Activated CD8-positive, alpha-beta memory T cell treated with anti-CD3 and anti-CD28 coated beads for 48 hours (primary cell): ENCODE results near the gene SNCA.

Experiments used
- DNase-seq, 3 experiments: peaks; one replicate each; pipeline ENCODE4 v3.0.0-alpha.2; 2020; ENCODE audit warnings: low read depth in 2 of 3, low spot score in 2 of 3

Gene SNCA

GRCh38 chr4:89814362-89814761 is 22.6 kb downstream of the SNCA start:
- no peak for DNase-seq

GRCh38 chr4:89813197-89813596 is 23.8 kb downstream of the SNCA start:
- no peak for DNase-seq

GRCh38 chr4:89807441-89808140 is 29.4 kb downstream of the SNCA start:
- no peak for DNase-seq

GRCh38 chr4:89805297-89805696 is 31.7 kb downstream of the SNCA start:
- DNase-seq: no peak

DNA sequence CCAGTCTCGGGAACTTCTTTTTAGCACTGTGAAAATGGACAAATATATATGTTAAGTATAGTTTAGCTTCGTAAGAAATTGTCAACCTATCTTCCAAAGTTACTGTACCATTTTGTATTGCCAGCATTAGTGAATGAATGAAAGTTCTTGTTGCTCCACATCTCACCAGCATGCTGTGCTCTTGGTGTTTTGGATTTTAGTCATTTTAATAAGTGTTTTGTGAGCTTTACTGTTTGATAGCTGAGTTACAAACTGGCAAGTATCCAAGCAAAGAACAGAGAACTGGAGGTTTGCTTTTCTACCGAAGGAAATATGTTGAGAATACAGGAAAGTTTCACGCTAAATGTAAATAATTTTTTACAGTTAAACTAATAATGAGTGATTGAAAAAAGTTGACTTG is 33.0 kb downstream of the SNCA start:
- DNase-seq: no peak

- no peak for DNase-seq
These were observed 33.9 kb downstream of the SNCA start for GRCh38 chr4:89803036-89803435.

DNA sequence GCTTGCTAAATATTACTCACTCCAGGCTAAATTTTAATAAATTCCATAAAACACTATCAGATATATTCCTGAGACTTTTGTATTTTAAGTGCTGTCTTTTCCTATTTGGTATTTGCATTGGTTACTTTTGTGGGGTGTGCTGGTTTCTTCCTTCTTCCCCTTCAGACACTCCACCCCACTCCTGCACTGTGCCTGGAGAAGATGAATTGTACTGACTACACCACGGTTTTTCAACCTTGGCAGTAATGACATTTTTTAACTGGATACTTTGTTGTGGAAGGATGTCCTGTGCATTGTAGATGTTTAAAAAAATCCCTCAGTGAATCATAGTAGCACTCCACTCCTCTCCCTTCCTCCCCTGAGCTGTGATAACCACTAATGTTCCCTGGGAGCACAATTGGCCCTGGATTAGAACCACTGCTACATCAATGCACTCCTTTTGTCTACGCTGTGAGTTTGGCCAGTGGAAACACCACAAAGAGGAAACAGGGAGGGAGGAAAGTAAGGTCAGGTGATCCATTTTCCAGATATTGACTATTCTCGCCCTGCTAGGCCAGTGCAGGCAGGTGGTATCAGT is 36.3 kb downstream of the SNCA start:
- DNase-seq: no peak

GRCh38 chr4:89800012-89800516 is 36.9 kb downstream of the SNCA start:
- DNase-seq: no peak

GRCh38 chr4:89799071-89799470 is 37.9 kb downstream of the SNCA start:
- DNase-seq: no peak

DNA sequence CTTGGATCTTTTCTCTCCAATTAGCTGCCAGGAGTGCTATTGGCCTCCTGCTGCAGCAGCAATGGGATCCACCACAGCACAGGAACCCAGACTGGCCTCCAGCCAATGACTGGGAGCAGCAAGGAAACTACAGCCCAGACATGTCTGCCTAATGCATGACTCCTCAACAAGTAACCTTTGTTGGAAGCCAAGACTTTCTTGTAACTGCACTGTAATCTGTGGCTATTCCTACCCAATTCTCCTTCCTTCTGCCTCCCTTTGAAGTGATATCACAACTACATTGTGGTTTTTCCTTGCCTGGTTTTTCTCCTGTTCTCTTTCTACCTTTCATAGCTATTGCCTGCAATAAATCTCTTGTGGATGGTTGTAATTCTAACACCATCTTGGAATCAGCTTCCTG is 39.8 kb downstream of the SNCA start:
- DNase-seq: no peak

GRCh38 chr4:89788206-89789072 is 48.5 kb downstream of the SNCA start:
- DNase-seq: no peak

DNA sequence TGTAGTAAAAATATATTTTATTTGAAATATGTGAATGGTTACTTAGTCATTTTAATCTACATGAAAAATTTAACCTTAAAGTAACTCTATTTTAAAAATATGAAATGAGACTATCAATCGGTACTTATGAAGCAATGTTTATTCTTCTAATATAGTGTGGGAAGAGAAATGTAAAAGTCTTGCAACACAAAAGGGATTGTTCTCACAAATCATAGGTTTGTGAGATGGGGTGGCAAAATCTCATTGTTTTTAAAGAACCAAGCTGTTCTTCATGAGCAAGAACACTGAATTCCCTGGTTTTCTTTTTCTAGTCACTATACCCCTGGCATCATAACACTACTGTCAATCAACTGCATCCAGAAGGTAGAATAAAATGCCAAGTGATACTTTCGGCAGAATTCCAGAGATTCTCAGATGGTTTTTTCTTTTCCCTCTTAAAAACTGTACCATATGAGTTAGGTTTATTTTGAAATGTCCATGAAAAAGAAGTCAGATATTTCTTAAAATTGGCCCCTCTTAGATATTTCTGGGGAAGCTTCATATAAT is 52.2 kb downstream of the SNCA start:
- DNase-seq: no peak

DNA sequence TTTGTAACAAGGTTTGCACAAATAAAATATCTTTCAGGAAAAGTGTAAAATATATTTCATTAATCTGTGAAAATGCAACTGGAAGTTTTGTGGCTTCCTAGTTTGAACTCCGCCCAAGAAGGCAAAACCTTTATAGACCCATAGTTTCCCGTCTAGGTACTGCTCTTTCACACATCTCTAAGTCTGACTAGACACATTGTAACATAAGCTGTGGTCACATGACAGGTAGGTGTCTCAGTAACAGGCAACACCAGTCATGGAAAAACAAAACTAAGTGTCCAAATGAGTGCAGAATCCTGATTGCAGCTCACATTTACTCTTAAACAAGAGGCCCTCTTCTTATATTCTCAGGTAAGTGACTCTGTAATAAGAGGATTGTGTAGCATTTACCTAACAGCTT is 55.6 kb downstream of the SNCA start:
- DNase-seq: no peak

- no peak for DNase-seq
These were observed 63.2 kb downstream of the SNCA start for GRCh38 chr4:89773805-89774204.

GRCh38 chr4:89769856-89770255 is 67.1 kb downstream of the SNCA start:
- DNase-seq: no peak

- DNase-seq: no peak
These were observed 69.0 kb downstream of the SNCA start for GRCh38 chr4:89767924-89768323.

- DNase-seq: no peak
These were observed 71.0 kb downstream of the SNCA start for GRCh38 chr4:89765966-89766365.

GRCh38 chr4:89765528-89765927 is 71.4 kb downstream of the SNCA start:
- no peak for DNase-seq

DNA sequence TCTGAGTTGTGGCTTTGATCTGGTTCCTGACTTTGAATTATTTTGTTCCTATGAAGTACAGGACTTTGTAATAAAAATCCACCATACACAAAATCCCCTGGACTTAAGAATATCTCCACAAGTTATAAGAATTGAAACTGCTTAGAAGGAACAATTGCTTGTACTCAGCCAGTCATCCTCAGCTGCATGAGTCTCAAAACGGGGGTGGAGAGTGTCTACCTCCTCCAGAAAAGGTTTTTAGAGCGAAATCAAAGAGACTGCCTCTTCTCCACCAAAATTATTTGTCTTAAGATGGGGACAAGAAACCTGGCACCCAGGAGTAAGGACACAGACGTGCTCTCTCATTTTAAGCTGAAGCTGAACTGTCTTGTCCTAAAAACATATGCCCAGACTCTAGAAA is 74.7 kb downstream of the SNCA start:
- DNase-seq: no peak

GRCh38 chr4:89759426-89759825 is 77.5 kb downstream of the SNCA start:
- no peak for DNase-seq

DNA sequence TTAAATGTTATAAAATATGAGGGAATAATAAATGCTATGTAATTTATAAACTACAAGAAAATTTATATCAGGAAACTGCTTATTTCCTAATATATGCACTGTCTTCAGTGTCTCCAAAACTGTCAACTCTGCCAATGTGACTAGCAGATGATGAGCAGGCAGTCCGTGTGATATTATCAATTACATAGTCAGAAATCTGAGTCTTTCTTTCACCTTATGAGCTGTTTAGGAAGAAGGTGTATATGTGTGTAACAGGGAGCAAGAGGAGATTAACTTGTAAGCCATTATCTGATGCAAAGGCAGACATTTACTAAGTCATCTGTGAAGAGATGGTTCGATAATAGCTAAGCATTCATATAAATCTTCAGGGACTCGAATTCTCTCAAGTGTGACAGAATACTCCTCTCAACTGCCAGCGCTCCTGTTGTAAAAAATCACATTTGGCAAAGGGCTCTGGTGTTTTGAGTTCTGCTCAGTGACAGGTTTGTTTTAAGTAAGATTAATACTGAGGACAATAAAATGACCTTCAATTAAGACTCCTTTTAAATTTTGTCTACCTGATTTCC is 79.7 kb downstream of the SNCA start:
- DNase-seq: no peak
